ENCODE results near the gene CCK.

CCK gene

GRCh38 chr3:42213417-42213816 lies 52.6 kb downstream of the CCK start:
- no peak overlapping the region for H3K27ac ChIP-seq (ENCODE audit: low read length)
- no peak overlapping the region for H3K4me3 ChIP-seq (ENCODE audit: low read length in 2 of 2)
- peaks cover 2% of the 10 kb centered on the region for H3K4me1 ChIP-seq (ENCODE audit: control insufficient read depth, insufficient read depth, low read length)
- no peaks in the 10 kb centered on the region for H3K27me3 ChIP-seq (ENCODE audit: control insufficient read depth in 1 of 2, insufficient read depth in 2 of 2, low read length in 2 of 2)
- no peak overlapping the region for H3K9ac ChIP-seq (ENCODE audit: low read length in 2 of 2)
- no peaks in the 10 kb centered on the region for H3K9me3 ChIP-seq (ENCODE audit: control insufficient read depth in 2 of 2, low read length in 2 of 2)
- peaks cover 33 to 49% of the 10 kb centered on the region in 2 donors for H3K36me3 ChIP-seq (ENCODE audit: control insufficient read depth in 2 of 2, insufficient read depth in 2 of 2, low read length in 2 of 2)

- H3K27me3 ChIP-seq (ENCODE audit: control insufficient read depth in 1 of 2, insufficient read depth in 2 of 2, low read length in 2 of 2) = no peaks in the 10 kb centered on the region
- no peaks in the 10 kb centered on the region for H3K9me3 ChIP-seq (ENCODE audit: control insufficient read depth in 2 of 2, low read length in 2 of 2)
- peaks cover 29 to 58% of the 10 kb centered on the region in 2 donors for H3K36me3 ChIP-seq (ENCODE audit: control insufficient read depth in 2 of 2, insufficient read depth in 2 of 2, low read length in 2 of 2)
- no peak overlapping the region for H3K9ac ChIP-seq (ENCODE audit: low read length in 2 of 2)
- H3K27ac ChIP-seq (ENCODE audit: low read length) = no peak overlapping the region
- no peak overlapping the region for H3K4me3 ChIP-seq (ENCODE audit: low read length in 2 of 2)
- H3K4me1 ChIP-seq (ENCODE audit: control insufficient read depth, insufficient read depth, low read length) = peaks cover 2% of the 10 kb centered on the region
Observed at GRCh38 chr3:42210726-42211125, 55.3 kb downstream of the CCK start.

- Histone ChIP-seq H3K4me3 (ENCODE audit: low read length in 2 of 2) (no peak overlapping the region), H3K4me1 (ENCODE audit: control insufficient read depth, insufficient read depth, low read length) (peaks cover 2% of the 10 kb centered on the region), H3K36me3 (ENCODE audit: control insufficient read depth in 2 of 2, insufficient read depth in 2 of 2, low read length in 2 of 2) (peaks cover 29 to 59% of the 10 kb centered on the region in 2 donors), H3K9ac (ENCODE audit: low read length in 2 of 2) (no peak overlapping the region), H3K9me3 (ENCODE audit: control insufficient read depth in 2 of 2, low read length in 2 of 2) (no peaks in the 10 kb centered on the region), H3K27me3 (ENCODE audit: control insufficient read depth in 1 of 2, insufficient read depth in 2 of 2, low read length in 2 of 2) (no peaks in the 10 kb centered on the region), H3K27ac (ENCODE audit: low read length) (no peak overlapping the region)
Observed at GRCh38 chr3:42209917-42210316, 56.1 kb downstream of the CCK start.

Measured in stomach smooth muscle (tissue), 2 donors.